ENCODE data around the gene LYRM2. TPM values are rescaled to one million over a fixed set of nuclear protein-coding genes. Genes with fewer than 3 reads are reported as not detected.

LYRM2 gene
- total and polyA plus RNA-seq, 9 of the 15 experiments (the other 6 are each of a cell fraction or from before 2014, with no cell fraction given) = 13.9 to 115 (median 42.9) TPM

- Histone ChIP-seq H3K79me2 (ENCODE audit: control insufficient read depth, insufficient read depth, low read length) (no peaks in the 10 kb centered on the region), H3K4me3 (no peak overlapping the region), H3K36me3 (ENCODE audit: control insufficient read depth, insufficient read depth, low read length) (no peaks in the 10 kb centered on the region), H4K20me1 (replicated peaks; ENCODE audit: control insufficient read depth, insufficient read depth, low read length) (no peaks in the 10 kb centered on the region), H3K4me1 (replicated peaks in 1 of 2; ENCODE audit: control insufficient read depth in 2 of 2, insufficient read depth in 2 of 2, low read length in 2 of 2) (no peaks in the 10 kb centered on the region), H3K4me2 (ENCODE audit: insufficient read depth, low read length) (no peak overlapping the region), H3K27ac (ENCODE audit: extremely low read depth, low read depth, low read length) (no peak overlapping the region), H2AFZ (ENCODE audit: low read depth, low read length) (no peak overlapping the region), H3K9me3 (replicated peaks; ENCODE audit: control insufficient read depth, insufficient read depth, low read depth, low read length) (no peaks in the 10 kb centered on the region), H3K27me3 (ENCODE audit: control insufficient read depth in 2 of 2, insufficient read depth in 2 of 2, low read length in 2 of 2) (peaks cover 6 to 35% of the 10 kb centered on the region in 2 experiments; a peak in 4 of 5 replicates), H3K9me1 (ENCODE audit: control insufficient read depth, insufficient read depth, low read length) (peaks cover 3% of the 10 kb centered on the region), H3K9ac (ENCODE audit: insufficient read depth in 1 of 2, low read depth in 2 of 2, low read length in 2 of 2) (no peak overlapping the region)
- FAIRE-seq (no peak), DNase-seq (ENCODE audit: extremely low read depth in 1 of 4, low spot score in 3 of 4) (no peak), ATAC-seq (no peak)
- in situ Hi-C loops (cut with MboI) = no loop called here
- ChIA-PET POLR2A (no interaction called here), CTCF (ENCODE audit: low intra/inter-chr PET ratio) (no interaction called here)
- intact Hi-C loops (cut with micrococcal nuclease) = no loop called here
- BruUV-seq (replicated peaks) = no TSS peak
- TF ChIP-seq, protein P1, sequence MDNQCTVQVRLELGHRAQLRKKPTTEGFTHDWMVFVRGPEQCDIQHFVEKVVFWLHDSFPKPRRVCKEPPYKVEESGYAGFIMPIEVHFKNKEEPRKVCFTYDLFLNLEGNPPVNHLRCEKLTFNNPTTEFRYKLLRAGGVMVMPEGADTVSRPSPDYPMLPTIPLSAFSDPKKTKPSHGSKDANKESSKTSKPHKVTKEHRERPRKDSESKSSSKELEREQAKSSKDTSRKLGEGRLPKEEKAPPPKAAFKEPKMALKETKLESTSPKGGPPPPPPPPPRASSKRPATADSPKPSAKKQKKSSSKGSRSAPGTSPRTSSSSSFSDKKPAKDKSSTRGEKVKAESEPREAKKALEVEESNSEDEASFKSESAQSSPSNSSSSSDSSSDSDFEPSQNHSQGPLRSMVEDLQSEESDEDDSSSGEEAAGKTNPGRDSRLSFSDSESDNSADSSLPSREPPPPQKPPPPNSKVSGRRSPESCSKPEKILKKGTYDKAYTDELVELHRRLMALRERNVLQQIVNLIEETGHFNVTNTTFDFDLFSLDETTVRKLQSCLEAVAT (IDR thresholded peaks at IDR 0.05) = no peak
- TF ChIP-seq GATA2 (CRISPR knock-in tag; IDR thresholded peaks at IDR 0.05) (no peak), NONO (IDR thresholded peaks at IDR 0.05; ENCODE audit: low read depth in 2 of 2, low read length in 1 of 2) (no peak), COPS2 (conservative IDR thresholded peaks at IDR 0.05) (no peak), SAFB (IDR thresholded peaks at IDR 0.05; ENCODE audit: borderline replicate concordance, low read depth, low read length) (no peak), ZNF134 (CRISPR knock-in tag; conservative IDR thresholded peaks at IDR 0.05) (no peak), ZNF76 (CRISPR knock-in tag; IDR thresholded peaks at IDR 0.05; ENCODE audit: borderline replicate concordance) (no peak), HCFC1 (IDR thresholded peaks at IDR 0.05; ENCODE audit: low read depth, low read length) (no peak), PATZ1 (CRISPR knock-in tag; IDR thresholded peaks at IDR 0.05; ENCODE audit: borderline replicate concordance) (no peak), ZNF644 (tag; IDR thresholded peaks at IDR 0.05; ENCODE audit: low read depth) (no peak), TCF15 (CRISPR knock-in tag; IDR thresholded peaks at IDR 0.05) (no peak), FOXA1 (IDR thresholded peaks at IDR 0.05; ENCODE audit: borderline replicate concordance) (no peak), PTTG1 (tag; IDR thresholded peaks at IDR 0.05; ENCODE audit: low read depth) (no peak), SMARCB1 (IDR thresholded peaks at IDR 0.05; ENCODE audit: insufficient read length, low read depth) (no peak), MYC (IDR thresholded peaks at IDR 0.05; ENCODE audit: low read depth, low read length) (no peak), MYC (CRISPR knock-in tag; IDR thresholded peaks at IDR 0.05; ENCODE audit: borderline replicate concordance, low read depth) (no peak), ZZZ3 (IDR thresholded peaks at IDR 0.05) (no peak), PCBP2 (IDR thresholded peaks at IDR 0.05; ENCODE audit: low read depth, low read length, poor library complexity, severe bottlenecking) (no peak)
- TF ChIP-seq, protein P2, sequence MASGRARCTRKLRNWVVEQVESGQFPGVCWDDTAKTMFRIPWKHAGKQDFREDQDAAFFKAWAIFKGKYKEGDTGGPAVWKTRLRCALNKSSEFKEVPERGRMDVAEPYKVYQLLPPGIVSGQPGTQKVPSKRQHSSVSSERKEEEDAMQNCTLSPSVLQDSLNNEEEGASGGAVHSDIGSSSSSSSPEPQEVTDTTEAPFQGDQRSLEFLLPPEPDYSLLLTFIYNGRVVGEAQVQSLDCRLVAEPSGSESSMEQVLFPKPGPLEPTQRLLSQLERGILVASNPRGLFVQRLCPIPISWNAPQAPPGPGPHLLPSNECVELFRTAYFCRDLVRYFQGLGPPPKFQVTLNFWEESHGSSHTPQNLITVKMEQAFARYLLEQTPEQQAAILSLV (tag; IDR thresholded peaks at IDR 0.05) = no peak
- 2% methylated on average over 4 of the region's 4 CpGs for WGBS (ENCODE audit: insufficient coverage, low coverage, missing lambda C conversion rate)
Measured at GRCh38 chr6:89591745-89592144, 46.8 kb downstream of the LYRM2 start.

Data from K562 (cell line).